Stimulated activated CD4-positive, alpha-beta T cell treated with anti-CD3 and anti-CD28 coated beads, Interleukin-4, amount 100 ng/mL, for 1 hour (primary cell): ENCODE results near the gene YES1.
"Not testable (repeated sequence)": the region's sequence is repeated elsewhere in the genome, so short reads cannot be mapped to it uniquely, and the experiment has no call there.

Source experiments
- DNase-seq: peaks from one replicate; pipeline ENCODE4 v3.0.0-alpha.2; 2020

Gene YES1

GRCh38 chr18:820591-821165 lies 8.6 kb upstream of the YES1 start:
- no peak for DNase-seq

DNA sequence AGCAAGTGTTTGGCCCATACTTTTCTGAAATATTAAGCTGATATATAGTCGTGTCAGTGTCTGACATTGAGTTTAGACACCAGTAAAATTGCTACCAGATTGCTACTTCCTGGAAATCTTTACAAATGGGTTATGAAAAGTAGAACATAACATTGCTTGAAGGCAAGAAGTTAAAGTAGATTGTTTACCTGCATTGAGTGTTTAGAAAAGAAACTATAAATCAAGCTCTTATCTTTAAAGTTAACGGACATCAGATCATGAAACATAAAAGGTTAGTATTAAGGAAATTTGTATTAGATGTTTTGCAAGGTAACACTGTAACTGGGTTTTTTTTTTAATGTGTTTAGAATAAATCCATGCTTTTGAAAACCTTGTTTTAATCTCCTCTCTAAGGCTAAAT lies 4.8 kb upstream of the YES1 start:
- no peak for DNase-seq

GRCh38 chr18:816088-816653 lies 4.1 kb upstream of the YES1 start:
- DNase-seq = no peak

DNA sequence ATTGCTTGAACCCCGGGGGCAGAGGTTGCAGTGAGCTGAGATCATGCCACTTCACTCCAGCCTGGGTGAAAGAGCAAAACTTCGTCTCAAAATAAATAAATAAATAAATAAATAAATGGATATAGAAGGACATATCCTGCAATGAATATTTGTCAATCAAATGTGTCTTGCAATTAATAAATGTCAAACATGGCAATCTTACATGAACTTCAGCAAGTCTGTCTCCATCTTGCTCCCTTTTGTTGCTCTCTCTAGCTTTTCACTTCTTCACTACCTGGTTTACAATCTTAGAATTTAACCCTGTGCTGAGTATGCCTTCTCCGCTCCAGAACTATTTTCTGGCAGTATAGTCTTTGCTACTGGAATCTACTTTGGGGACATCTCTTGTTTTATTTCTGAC lies 3.3 kb upstream of the YES1 start:
- no peak for DNase-seq

- DNase-seq = no peak
These were observed 2.5 kb upstream of the YES1 start for GRCh38 chr18:814300-815084.

DNA sequence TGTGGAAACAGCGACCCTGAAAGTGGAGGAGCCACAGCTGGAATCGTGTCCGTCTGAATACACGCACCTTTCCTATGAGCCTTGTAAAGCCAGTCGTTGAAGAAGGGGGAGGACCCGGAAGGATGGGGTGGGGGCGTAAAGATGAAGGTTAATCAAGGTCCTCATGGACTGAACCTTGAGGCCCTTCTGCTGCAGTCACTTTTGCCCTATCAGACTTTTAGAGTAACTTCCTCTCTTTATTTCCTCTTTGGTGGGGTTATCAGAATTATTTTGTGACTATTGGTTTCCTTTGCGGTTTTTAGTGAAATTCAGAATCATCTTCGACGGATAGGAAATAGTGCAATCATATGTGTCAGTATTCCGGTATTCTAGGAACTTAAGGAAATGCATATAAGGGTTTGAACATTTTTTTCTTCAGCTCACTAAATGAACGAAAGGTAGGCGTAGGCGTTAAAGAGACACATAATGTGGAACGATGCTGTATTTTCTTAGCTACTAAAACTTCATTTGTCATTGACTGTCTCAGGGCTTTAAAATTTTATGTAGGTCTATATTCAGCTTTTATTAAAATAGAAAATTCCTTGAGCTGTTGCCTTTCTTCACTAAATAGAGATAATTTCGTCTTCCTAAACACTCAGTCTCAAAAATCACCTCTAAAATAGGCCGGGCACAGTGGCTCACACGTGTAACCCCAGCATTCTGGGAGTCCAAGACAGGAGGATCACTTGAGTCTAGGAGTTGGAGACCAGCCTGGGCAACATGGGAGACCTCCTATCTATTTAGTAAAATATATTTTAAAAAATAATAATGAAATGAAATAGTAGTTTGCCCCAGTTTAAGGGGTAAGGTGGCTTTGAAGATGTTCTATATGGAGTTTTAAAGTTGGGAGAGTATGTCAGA lies 1.4 kb upstream of the YES1 start:
- peak; percentile 49 for DNase-seq

DNA sequence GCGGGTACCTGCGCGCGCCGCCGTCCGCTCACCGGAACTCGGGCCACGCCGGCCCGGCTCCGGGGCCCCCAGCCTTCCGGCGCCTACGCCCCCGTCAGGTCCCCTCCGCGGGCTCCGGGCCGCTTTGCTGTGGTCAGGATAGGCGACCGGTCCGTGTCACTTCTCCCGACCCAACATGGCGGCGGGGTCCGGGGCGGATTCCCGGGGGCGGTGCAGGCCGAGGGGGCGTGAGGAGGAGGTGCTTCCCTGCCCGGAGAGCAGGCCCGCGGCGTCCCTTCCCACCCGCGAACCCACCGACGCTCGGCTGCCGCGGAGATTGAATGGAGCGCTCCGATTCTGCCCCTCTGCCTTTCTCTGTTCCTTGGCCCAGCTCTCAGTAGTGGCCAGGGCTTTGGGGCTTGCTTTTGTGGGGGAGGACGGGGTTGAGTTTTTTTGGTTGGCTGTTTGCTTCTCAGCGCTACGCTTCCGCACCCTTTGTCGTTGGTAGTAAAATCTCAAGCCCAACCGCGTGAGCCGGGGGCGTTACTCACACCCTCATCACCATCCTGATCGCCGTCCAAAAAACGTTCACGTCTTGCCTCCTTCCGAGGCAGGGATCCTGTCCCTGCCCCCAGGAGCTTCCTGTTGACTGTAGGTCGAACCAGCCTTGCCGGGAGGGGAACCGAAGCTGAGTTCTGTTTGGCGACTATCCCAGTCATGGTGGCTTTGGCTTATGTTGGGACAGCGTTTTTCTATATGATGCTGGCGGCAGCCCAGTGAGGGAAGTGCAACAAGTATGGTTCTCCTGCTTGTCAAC lies 532 bp upstream of the YES1 start:
- peak; percentile 69 for DNase-seq

DNA sequence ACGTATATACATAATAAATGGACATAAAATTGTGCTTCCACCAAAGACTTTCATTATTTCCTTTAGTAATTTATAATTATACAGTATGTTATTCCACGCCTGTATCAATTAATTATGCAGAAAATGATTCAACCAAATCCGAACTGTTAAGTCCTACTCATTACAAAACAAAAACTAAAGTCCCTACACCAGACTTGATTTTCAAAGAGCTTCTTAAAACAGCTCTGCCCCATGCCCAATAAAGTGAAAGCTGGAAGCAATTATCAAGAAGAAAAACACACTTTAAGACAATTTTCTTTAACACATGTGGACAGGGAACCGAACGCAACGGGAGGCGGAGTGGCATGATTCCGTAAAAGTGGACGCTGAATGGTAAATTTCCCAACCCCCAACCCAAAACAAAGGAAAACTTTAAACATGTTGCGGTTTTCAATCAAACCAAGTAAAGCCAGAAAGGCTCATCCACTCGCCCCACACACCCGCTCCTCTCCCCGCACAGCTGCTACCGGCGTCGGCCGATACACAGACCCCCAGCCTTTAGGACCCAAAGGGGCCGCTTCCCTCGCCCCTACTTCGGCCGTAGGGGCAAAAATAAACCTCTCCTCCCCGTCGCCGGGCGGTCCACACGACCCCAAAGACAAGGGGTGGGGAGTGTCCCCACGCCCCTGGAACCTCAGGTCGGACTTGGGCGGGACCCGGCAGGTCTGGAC lies 705 bp downstream of the YES1 start:
- DNase-seq = no peak

DNA sequence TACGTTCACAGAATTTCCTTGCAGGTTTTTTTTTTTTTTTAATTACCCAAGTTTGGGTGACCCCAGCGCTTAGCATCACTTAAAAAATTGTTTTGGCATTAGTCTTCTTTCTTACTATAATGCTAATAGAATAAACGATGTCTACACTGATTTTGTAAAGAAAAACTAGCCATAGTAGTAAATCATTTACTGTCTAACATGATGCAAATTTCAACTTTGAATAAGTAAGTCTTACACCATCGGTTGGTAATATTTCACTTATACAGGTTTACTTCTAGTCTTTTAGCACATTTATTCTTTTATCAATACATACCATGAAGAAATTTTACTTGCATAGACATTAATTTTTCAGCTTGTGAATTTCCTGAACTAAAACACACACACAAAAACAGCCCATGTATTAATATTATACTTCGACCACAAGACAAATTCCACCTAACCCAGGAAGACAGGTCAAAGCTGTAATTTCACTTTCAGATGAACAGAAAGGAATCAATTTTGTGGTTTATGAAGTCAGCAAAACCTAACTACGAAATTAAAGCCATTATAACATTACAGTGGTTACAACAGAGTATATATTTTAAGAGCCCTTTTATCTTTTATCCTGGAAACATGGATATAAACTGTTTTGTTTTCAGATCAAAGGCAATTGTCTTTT lies 1.9 kb downstream of the YES1 start:
- no peak for DNase-seq

DNA sequence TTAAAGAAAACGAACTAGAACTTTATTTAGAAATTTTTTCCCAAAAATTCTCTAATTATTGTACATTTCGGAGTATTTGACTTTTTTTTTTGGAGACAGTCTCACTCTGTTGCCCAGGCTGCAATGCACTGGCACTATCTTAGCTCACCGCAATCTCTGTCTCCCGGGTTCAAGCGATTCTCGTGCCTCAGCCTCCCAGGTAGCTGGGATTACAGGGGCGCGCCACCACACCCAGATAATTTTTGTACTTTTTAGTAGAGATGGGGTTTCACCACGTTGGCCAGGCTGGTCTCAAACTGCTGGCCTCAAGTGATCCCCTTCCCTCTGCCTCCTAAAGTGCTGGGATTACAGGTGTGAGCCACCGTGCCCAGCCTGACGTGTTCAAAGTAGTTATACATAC lies 2.8 kb downstream of the YES1 start:
- DNase-seq = not testable (repeated sequence)

- DNase-seq = no peak
These were observed 3.5 kb downstream of the YES1 start for GRCh38 chr18:808502-808901.

DNA sequence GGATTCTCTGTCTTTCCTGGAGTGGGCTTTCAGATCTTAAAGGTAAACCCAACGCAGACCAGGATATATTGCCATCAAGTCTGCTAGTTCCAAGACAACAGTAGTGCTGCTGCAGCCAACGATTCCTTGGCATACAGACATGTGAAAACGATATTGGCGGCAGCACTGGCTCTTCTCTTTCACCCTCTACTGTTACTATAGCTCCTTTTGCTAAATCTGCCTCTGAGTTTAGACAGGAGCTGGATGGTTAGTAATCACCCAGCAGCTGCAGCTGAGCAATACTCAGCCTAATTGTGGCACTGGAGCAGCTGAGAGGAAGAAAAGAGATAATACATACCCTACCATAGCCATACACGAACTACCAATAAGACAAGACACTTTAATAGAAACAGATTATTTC lies 4.0 kb downstream of the YES1 start:
- DNase-seq = no peak

- DNase-seq = no peak
These were observed 6.3 kb downstream of the YES1 start for GRCh38 chr18:805755-806110.

DNA sequence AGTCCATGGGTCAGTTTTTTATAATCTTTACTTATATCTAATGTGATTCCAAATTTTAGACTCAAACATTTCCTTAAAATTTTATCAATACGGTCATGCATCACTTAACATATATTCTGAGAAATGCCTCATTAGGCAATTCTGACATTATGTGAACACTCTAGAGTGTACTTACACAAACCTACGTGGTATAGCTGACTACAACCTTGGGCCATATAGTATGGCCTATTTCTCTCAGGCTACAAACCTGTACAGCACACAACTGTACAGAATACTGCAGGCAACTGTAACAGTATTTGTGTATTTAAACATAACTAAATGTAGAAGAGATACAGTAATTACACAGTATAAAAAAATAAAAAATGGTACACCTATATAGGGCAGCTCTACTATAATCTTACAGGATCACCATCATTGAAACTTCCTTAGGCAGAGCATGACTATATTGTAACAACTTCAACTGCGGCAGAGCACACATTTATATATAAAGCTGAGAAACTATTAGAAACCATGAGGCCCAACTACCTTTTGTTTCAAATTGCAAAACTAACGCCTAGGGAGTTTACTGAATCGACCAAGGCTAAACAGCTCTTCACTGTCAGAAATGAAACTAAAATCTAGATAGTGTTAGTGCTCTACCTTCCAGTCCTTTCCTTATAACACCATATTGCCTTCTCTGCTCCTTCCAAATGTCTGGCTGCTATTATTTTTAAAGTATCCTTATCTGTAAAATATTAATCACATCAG lies 6.9 kb downstream of the YES1 start:
- DNase-seq = no peak

DNA sequence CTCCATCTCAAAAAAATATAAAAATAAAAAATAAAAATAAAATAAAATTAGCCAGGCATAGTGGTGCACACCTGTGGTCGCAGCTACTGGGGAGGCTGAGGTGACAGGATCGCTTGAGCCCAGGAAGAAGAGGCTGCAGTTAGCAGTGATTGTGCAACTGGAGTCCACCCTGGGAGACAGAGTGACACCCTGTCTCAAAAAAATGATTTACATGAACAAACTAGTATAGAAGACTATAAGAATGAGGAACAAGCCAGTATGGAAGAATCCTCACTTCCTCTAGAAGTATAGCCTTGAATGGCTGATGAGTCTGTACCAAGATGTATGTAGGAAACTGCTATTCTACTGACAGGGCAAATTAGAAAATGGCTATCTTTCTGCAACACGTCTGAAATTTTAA lies 10.9 kb downstream of the YES1 start:
- DNase-seq = no peak

GRCh38 chr18:799943-800342 lies 12.1 kb downstream of the YES1 start:
- no peak for DNase-seq

DNA sequence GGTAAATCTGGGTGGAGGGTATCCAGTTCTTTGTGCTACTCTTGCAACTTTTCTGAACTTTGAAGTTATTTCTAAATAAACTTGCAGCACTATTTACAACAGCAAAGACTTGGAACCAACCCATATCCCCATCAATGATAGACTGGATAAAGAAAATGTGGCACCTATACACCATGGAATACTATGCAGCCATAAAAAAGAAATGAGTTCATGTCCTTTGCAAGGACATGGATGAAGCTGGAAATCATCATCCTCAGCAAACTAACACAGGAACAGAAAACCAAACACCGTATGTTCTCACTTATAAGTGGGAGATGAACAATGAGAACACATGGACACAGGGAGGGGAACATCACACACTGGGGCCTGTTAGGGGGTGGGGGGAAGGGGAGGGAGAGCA lies 16.7 kb downstream of the YES1 start:
- DNase-seq = not testable (repeated sequence)

GRCh38 chr18:789397-789796 lies 22.6 kb downstream of the YES1 start:
- no peak for DNase-seq

- DNase-seq = no peak
These were observed 26.8 kb downstream of the YES1 start for GRCh38 chr18:785242-785641.

DNA sequence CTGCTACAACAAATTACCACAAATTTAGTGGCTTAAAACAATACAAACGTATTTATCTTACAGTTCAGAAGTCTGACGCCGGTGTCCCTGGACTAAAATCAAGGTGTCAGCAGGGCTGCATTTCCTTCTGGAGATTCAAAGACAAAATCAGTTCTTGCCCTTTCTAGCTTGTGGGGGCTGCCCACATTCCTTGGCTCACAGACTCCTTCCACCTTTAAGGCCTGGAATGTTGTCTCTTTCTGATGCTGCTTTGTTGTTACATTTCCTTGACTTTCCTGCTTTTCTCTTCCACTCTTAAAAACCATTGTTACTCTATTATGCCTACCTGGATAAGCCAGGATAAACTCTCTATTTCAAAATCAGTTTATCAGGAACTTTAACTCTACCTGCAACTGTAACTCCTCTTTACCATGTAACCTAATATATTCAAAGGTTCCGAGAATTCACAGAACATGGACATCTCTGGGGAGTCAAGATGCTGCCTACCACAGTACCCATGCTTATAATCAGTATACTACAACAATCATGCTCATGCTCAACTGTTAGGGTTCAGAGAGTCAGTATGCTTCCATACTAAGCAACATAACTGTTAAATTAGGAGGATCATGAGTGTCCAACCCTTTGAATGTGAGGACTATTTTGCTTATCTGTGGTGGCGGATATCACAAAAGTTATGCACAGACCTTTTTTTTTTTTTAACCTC lies 27.4 kb downstream of the YES1 start:
- no peak for DNase-seq
